ENCODE data around the gene LMF1. TPM values are rescaled to one million over a fixed set of nuclear protein-coding genes. Genes with fewer than 3 reads are reported as not detected.

The LMF1 gene
- total RNA-seq, 3 donors from 2014 or later = 14.1 to 26.4 (median 21.4) TPM

- Histone ChIP-seq H3K9me3 (peaks cover 17 to 19% of the 10 kb centered on the region in 2 donors), H3K36me3 (no peaks in the 10 kb centered on the region), H3K27me3 (peaks cover 0 to 25% of the 10 kb centered on the region in 2 donors), H3K4me3 (no peak overlapping the region), H3K27ac (no peak overlapping the region), H3K4me1 (no peaks in the 10 kb centered on the region)
- no peak for TF ChIP-seq POLR2A (IDR thresholded peaks at IDR 0.05)
- TF ChIP-seq CTCF (IDR thresholded peaks at IDR 0.05) = no peak
- no peak for TF ChIP-seq POLR2AphosphoS5 (IDR thresholded peaks at IDR 0.05)
- intact Hi-C loops (cut with DNase I; ENCODE audit: low total_unique reads) = no loop called here
- no peak for DNase-seq (ENCODE audit: low spot score in 2 of 2)
Measured at GRCh38 chr16:993731-994130, 22.9 kb upstream of the LMF1 start.

GRCh38 chr16:991773-992172 lies 21.0 kb upstream of the LMF1 start:
- no peak overlapping the region for H3K27ac ChIP-seq
- no peak for DNase-seq (ENCODE audit: low spot score in 2 of 2)
- no peaks in the 10 kb centered on the region for H3K36me3 ChIP-seq
- no peak overlapping the region for H3K4me3 ChIP-seq
- H3K9me3 ChIP-seq = peaks cover 17 to 19% of the 10 kb centered on the region in 2 donors
- H3K27me3 ChIP-seq = peaks cover 2 to 15% of the 10 kb centered on the region in 2 donors
- no peak for TF ChIP-seq CTCF (IDR thresholded peaks at IDR 0.05)
- TF ChIP-seq POLR2AphosphoS5 (IDR thresholded peaks at IDR 0.05) = no peak
- TF ChIP-seq POLR2A (IDR thresholded peaks at IDR 0.05) = no peak
- H3K4me1 ChIP-seq = no peaks in the 10 kb centered on the region
- intact Hi-C loops (cut with DNase I; ENCODE audit: low total_unique reads) = no loop called here

GRCh38 chr16:991345-991744 lies 20.6 kb upstream of the LMF1 start:
- Histone ChIP-seq H3K27me3 (peaks cover 2 to 15% of the 10 kb centered on the region in 2 donors), H3K27ac (no peak overlapping the region), H3K4me3 (no peak overlapping the region), H3K9me3 (peaks cover 17 to 19% of the 10 kb centered on the region in 2 donors), H3K4me1 (no peaks in the 10 kb centered on the region), H3K36me3 (no peaks in the 10 kb centered on the region)
- intact Hi-C loops (cut with DNase I; ENCODE audit: low total_unique reads) = no loop called here
- no peak for DNase-seq (ENCODE audit: low spot score in 2 of 2)
- TF ChIP-seq CTCF (IDR thresholded peaks at IDR 0.05) (no peak), POLR2A (IDR thresholded peaks at IDR 0.05) (no peak), POLR2AphosphoS5 (IDR thresholded peaks at IDR 0.05) (no peak)

GRCh38 chr16:990516-991291 lies 19.9 kb upstream of the LMF1 start:
- DNase-seq (ENCODE audit: low spot score in 2 of 2) = no peak
- Histone ChIP-seq H3K27ac (no peak overlapping the region), H3K4me3 (peak overlapping the region in 1 of 3 donors; percentile 15), H3K9me3 (peaks cover 15% of the 10 kb centered on the region in 2 donors), H3K36me3 (no peaks in the 10 kb centered on the region), H3K27me3 (peaks cover 2 to 15% of the 10 kb centered on the region in 2 donors), H3K4me1 (no peaks in the 10 kb centered on the region)
- no peak for TF ChIP-seq POLR2A (IDR thresholded peaks at IDR 0.05)
- no peak for TF ChIP-seq POLR2AphosphoS5 (IDR thresholded peaks at IDR 0.05)
- no peak for TF ChIP-seq CTCF (IDR thresholded peaks at IDR 0.05)
- intact Hi-C loops (cut with DNase I; ENCODE audit: low total_unique reads) = no loop called here

- no peaks in the 10 kb centered on the region for H3K36me3 ChIP-seq
- H3K27me3 ChIP-seq = peaks cover 2 to 15% of the 10 kb centered on the region in 2 donors
- H3K27ac ChIP-seq = no peak overlapping the region
- no peak overlapping the region for H3K4me3 ChIP-seq
- TF ChIP-seq POLR2A (IDR thresholded peaks at IDR 0.05) (no peak), CTCF (IDR thresholded peaks at IDR 0.05) (no peak), POLR2AphosphoS5 (IDR thresholded peaks at IDR 0.05) (no peak)
- intact Hi-C loops (cut with DNase I; ENCODE audit: low total_unique reads) = no loop called here
- no peaks in the 10 kb centered on the region for H3K4me1 ChIP-seq
- peaks cover 1% of the 10 kb centered on the region in 2 donors for H3K9me3 ChIP-seq
- no peak for DNase-seq (ENCODE audit: low spot score in 2 of 2)
Measured at GRCh38 chr16:989354-989814, 18.6 kb upstream of the LMF1 start.
